ENCODE results near the gene COMTD1.
"Not testable (repeated sequence)": the region's sequence is repeated elsewhere in the genome, so short reads cannot be mapped to it uniquely, and the experiment has no call there.

Gene COMTD1

DNA sequence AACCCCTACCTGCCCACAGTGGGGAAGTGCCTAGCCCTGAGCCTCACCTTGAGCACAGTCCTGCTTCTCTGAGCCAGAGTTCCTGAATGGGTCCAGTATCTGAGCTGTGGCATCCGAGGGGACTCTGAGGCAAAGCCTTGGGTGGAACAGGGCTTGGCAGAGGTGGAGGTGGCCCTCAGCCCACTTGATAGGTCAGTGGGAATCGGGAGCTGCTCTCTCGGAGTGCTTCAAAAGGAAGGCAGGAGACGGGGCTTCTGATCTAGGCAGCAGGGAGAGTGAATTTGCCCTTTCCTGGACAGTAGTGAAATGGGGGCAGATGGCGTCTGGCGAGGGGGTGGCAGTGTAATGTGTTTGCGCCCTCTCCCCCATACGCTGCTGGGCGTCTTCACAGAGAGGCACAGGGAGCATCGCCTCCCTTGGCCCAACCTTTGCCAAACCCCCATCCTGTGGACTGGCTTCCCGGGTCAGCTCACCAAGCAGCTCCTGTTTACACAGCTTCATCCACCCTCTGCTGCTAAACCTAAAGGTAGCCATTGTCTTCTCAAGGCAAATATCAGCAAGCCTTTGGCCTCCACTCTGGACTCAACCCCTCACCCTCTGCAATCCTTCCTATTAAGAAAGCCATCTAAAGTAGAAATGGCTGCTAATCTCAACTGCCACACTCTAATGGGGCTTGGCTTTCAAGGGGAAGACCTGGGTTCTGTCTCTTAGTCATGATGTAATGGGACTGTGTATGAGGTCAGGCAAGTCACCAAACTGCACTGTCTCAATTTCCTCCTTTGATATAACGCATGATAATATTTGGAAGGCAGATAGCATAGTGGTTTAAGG, 46.3 kb downstream of the COMTD1 start:
- DNase-seq: no peak

DNA sequence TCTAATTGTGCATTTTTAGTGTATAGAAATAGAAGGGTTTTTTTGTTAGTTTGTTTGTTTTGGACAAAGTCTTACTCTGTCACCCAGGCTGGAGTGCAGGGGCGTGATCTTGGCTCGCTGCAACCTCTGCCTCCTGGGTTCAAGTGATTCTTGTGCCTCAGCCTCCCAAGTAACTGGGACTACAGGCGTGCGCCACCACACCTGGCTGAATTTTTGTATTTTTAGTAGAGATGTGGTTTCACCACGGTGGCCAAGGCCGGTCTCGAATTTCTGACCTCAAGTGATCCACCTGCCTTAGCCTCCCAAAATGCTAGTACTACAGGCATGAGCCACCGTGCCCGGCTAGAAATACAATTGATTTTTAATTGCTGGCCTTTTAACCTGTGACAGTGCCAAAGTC, 47.2 kb downstream of the COMTD1 start:
- DNase-seq: not testable (repeated sequence)

- peak; percentile 79 to 83 for DNase-seq
Observed at GRCh38 chr10:75187961-75188426, 47.8 kb downstream of the COMTD1 start.

DNA sequence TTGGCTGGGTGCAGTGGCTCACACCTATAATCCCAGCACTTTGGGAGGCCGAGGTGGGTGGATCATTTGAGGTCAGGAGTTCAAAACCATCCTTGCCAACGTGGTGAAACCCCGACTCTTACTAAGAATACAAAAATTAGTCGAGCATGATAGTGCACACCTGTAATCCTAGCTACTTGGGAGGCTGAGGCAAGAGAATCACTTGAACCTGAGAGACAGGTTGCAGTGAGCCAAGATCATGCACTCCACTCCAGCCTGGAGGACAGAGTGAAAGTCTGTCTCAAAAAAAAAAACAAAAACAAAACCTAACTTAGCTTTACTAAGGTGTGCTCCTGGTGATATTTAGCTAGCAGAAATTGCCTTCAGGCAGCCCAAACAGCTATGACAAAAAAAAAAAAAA, 49.4 kb downstream of the COMTD1 start:
- no peak for DNase-seq

Data from CD4-positive, alpha-beta T cell treated with Interleukin-1 beta for 1 hour (primary cell).